ENCODE measurements around the gene P2RX6.

The P2RX6 gene

GRCh38 chr22:21022955-21023614, 8.1 kb downstream of the P2RX6 start:
- Histone ChIP-seq H3K79me2 (ENCODE audit: insufficient read depth, low read length) (no peaks in the 10 kb centered on the region), H3K4me2 (ENCODE audit: insufficient read depth, low read length) (no peak overlapping the region), H3K9ac (ENCODE audit: low read depth, low read length) (no peak overlapping the region), H3K27me3 (ENCODE audit: insufficient read depth, low read length, poor library complexity) (no peaks in the 10 kb centered on the region), H3K36me3 (ENCODE audit: insufficient read depth, low read length) (no peaks in the 10 kb centered on the region), H3K9me3 (ENCODE audit: insufficient read depth, low read length, severe bottlenecking) (no peaks in the 10 kb centered on the region), H3K27ac (ENCODE audit: low read length) (no peak overlapping the region), H4K20me1 (ENCODE audit: insufficient read depth, low read length) (no peaks in the 10 kb centered on the region), H3K4me1 (ENCODE audit: insufficient read depth, low read length) (peaks cover 10% of the 10 kb centered on the region), H2AFZ (ENCODE audit: low read depth, low read length) (no peak overlapping the region), H3K4me3 (ENCODE audit: low read depth in 1 of 2, low read length in 2 of 2) (no peak overlapping the region)
- no peak for ATAC-seq (ENCODE audit: insufficient read depth, low read depth)
- DNase-seq, result no peak
- TF ChIP-seq, protein P1, sequence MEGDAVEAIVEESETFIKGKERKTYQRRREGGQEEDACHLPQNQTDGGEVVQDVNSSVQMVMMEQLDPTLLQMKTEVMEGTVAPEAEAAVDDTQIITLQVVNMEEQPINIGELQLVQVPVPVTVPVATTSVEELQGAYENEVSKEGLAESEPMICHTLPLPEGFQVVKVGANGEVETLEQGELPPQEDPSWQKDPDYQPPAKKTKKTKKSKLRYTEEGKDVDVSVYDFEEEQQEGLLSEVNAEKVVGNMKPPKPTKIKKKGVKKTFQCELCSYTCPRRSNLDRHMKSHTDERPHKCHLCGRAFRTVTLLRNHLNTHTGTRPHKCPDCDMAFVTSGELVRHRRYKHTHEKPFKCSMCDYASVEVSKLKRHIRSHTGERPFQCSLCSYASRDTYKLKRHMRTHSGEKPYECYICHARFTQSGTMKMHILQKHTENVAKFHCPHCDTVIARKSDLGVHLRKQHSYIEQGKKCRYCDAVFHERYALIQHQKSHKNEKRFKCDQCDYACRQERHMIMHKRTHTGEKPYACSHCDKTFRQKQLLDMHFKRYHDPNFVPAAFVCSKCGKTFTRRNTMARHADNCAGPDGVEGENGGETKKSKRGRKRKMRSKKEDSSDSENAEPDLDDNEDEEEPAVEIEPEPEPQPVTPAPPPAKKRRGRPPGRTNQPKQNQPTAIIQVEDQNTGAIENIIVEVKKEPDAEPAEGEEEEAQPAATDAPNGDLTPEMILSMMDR (IDR thresholded peaks at IDR 0.05; ENCODE audit: borderline replicate concordance, extremely low read depth, low read length, poor library complexity, severe bottlenecking), result peak; percentile 21
- no peak for TF ChIP-seq EZH2 (IDR thresholded peaks at IDR 0.05; ENCODE audit: borderline replicate concordance, low read depth, low read length, severe bottlenecking)

DNA sequence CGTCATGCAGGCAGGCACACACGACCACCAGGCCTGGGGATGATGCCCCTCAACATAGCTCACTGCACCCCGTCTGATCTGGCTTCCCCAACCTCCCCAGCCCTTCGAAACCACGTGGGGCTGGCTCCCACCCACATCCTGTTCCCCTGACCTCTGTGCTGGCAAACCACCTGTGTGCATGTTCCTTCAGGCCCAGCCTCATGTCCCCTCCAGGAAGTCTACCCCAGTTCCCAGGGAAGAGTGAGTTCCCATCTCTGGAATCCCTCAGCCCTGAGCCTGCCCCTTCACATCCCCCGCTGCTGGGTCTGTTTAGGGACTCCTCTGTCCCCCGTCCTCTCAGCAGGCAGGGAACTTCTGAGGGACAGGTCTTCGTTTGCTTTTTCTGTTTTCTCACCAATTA, 10.3 kb downstream of the P2RX6 start:
- H3K9ac ChIP-seq (ENCODE audit: low read depth, low read length), result no peak overlapping the region
- H3K27me3 ChIP-seq (ENCODE audit: insufficient read depth, low read length, poor library complexity), result no peaks in the 10 kb centered on the region
- H3K36me3 ChIP-seq (ENCODE audit: insufficient read depth, low read length), result no peaks in the 10 kb centered on the region
- H3K27ac ChIP-seq (ENCODE audit: low read length), result no peak overlapping the region
- H3K4me1 ChIP-seq (ENCODE audit: insufficient read depth, low read length), result peaks cover 10% of the 10 kb centered on the region
- 0 out of 2 replicates have a peak overlapping the region, but pooled peaks have one; percentile 17 for H2AFZ ChIP-seq (ENCODE audit: low read depth, low read length)
- DNase-seq, result peak; percentile 55
- no peaks in the 10 kb centered on the region for H3K79me2 ChIP-seq (ENCODE audit: insufficient read depth, low read length)
- no peak overlapping the region for H3K4me2 ChIP-seq (ENCODE audit: insufficient read depth, low read length)
- no peaks in the 10 kb centered on the region for H4K20me1 ChIP-seq (ENCODE audit: insufficient read depth, low read length)
- TF ChIP-seq EZH2 (IDR thresholded peaks at IDR 0.05; ENCODE audit: borderline replicate concordance, low read depth, low read length, severe bottlenecking), result no peak
- TF ChIP-seq, protein P1 (IDR thresholded peaks at IDR 0.05; ENCODE audit: borderline replicate concordance, extremely low read depth, low read length, poor library complexity, severe bottlenecking), result no peak
- H3K4me3 ChIP-seq (ENCODE audit: low read depth in 1 of 2, low read length in 2 of 2), result no peak overlapping the region
- no peaks in the 10 kb centered on the region for H3K9me3 ChIP-seq (ENCODE audit: insufficient read depth, low read length, severe bottlenecking)
- ATAC-seq (ENCODE audit: insufficient read depth, low read depth), result peak; percentile 79

- Histone ChIP-seq H3K36me3 (ENCODE audit: insufficient read depth, low read length) (no peaks in the 10 kb centered on the region), H4K20me1 (ENCODE audit: insufficient read depth, low read length) (0 out of 2 replicates have a peak, but pooled peaks cover 3% of the 10 kb centered on the region), H3K4me2 (ENCODE audit: insufficient read depth, low read length) (no peak overlapping the region), H3K27me3 (ENCODE audit: insufficient read depth, low read length, poor library complexity) (no peaks in the 10 kb centered on the region), H3K9ac (ENCODE audit: low read depth, low read length) (no peak overlapping the region), H2AFZ (ENCODE audit: low read depth, low read length) (0 out of 2 replicates have a peak overlapping the region, but pooled peaks have one; percentile 17), H3K27ac (ENCODE audit: low read length) (no peak overlapping the region), H3K4me1 (ENCODE audit: insufficient read depth, low read length) (peaks cover 10% of the 10 kb centered on the region), H3K9me3 (ENCODE audit: insufficient read depth, low read length, severe bottlenecking) (no peaks in the 10 kb centered on the region), H3K4me3 (ENCODE audit: low read depth in 1 of 2, low read length in 2 of 2) (no peak overlapping the region), H3K79me2 (ENCODE audit: insufficient read depth, low read length) (no peaks in the 10 kb centered on the region)
- no peak for TF ChIP-seq EZH2 (IDR thresholded peaks at IDR 0.05; ENCODE audit: borderline replicate concordance, low read depth, low read length, severe bottlenecking)
- TF ChIP-seq, protein P1 (IDR thresholded peaks at IDR 0.05; ENCODE audit: borderline replicate concordance, extremely low read depth, low read length, poor library complexity, severe bottlenecking), result no peak
- DNase-seq (no peak), ATAC-seq (ENCODE audit: insufficient read depth, low read depth) (no peak)
These were observed 11.1 kb downstream of the P2RX6 start for GRCh38 chr22:21025763-21026755.

Measured in DND-41 (cell line).